Measurements from ENCODE around the gene SMAD7. TPM values are rescaled to one million over a fixed set of nuclear protein-coding genes. Genes with fewer than 3 reads are reported as not detected.

The SMAD7 gene
- total and polyA plus RNA-seq, 8 donors: 4.2 to 22.4 (median 6.8) TPM

DNA sequence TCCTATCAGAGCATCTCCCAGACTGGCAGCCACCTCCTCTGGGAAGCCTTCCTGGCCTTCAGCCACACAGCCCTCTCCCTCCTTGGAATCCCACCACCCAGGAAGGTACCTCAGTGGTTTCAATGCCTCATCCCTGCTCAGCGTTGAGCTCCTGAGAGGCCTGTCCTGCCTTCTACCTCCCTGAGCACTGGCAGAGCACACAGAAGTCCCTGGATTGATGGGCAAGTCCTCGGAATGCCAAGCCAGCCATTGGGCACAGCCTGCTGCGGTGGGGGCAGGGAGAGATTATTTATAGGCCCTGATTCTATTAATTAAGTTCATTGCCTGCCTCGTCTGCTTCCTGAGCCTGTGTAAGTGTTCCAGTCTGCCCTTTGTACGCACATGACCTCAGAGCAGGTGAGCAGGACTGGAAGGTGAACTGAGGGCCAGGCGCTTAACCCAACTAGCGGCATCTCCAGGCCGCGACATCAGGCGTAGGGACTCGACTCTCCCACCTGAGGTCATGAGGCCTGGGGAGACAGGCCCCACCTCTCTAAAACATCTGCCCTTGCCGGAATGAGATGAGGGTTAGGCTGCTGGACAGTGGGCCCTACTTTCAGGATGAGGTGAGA, 63.4 kb downstream of the SMAD7 start:
- H3K4me3 ChIP-seq: no peak overlapping the region
- no peaks in the 10 kb centered on the region for H3K4me1 ChIP-seq
- H3K27me3 ChIP-seq: no peaks in the 10 kb centered on the region
- no peaks in the 10 kb centered on the region for H3K36me3 ChIP-seq
- intact Hi-C loops (cut with DNase I): no loop called here
- TF ChIP-seq, protein P1, sequence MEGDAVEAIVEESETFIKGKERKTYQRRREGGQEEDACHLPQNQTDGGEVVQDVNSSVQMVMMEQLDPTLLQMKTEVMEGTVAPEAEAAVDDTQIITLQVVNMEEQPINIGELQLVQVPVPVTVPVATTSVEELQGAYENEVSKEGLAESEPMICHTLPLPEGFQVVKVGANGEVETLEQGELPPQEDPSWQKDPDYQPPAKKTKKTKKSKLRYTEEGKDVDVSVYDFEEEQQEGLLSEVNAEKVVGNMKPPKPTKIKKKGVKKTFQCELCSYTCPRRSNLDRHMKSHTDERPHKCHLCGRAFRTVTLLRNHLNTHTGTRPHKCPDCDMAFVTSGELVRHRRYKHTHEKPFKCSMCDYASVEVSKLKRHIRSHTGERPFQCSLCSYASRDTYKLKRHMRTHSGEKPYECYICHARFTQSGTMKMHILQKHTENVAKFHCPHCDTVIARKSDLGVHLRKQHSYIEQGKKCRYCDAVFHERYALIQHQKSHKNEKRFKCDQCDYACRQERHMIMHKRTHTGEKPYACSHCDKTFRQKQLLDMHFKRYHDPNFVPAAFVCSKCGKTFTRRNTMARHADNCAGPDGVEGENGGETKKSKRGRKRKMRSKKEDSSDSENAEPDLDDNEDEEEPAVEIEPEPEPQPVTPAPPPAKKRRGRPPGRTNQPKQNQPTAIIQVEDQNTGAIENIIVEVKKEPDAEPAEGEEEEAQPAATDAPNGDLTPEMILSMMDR (IDR thresholded peaks at IDR 0.05): no peak
- ATAC-seq (no peak), FAIRE-seq (no peak), DNase-seq (peak in 1 of 6 donors; percentile 25)
- no peak overlapping the region for H3K27ac ChIP-seq
- no peaks in the 10 kb centered on the region for H3K9me3 ChIP-seq
- 92% methylated on average over 12 of the region's 12 CpGs for WGBS, 2 donors

DNA sequence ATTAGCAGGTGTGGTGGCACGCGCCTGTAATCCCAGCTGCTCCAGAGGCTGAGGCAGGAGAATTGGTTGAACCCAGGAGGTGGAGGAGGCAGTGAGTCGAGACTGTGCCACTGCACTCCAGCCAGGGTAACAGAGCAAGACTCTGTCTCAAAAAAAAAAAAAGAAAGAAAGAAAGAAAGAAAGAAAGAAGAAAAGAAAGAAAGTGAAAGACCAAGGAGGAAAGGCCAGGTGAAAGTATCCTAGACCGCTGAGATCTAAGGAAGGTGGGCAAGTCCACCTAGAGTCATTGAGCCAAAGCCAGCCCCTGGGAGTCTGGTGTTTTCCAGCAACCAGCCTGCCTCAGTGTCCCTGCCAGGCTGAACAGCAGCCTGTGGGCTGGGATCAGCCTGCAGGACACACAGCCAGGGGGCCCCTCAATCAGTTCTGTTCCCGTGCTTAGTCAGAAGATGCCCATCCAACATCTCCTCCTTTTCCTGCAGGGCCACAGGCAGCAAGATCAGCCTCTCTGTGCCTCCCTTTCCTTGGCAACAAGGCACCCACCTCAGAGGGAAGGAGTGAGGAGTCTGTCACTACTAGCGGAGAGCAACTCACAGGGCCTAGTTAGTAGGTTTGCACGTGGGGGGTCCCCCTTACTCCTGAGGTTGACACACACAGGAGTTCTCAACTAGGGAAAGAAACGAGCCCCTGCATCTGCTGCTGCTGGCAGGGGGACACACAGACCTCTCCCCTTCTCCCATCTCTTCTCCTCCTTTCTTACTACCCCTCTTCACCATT, 64.1 kb downstream of the SMAD7 start:
- whole genome bisulfite sequencing, 2 donors: 87 to 90% methylated on average over 8 of the region's 8 CpGs
- DNase-seq: no peak
- ATAC-seq: no peak
- Histone ChIP-seq H3K4me1 (no peaks in the 10 kb centered on the region), H3K9me3 (no peaks in the 10 kb centered on the region), H3K36me3 (no peaks in the 10 kb centered on the region), H3K4me3 (no peak overlapping the region), H3K27me3 (no peaks in the 10 kb centered on the region), H3K27ac (no peak overlapping the region)
- intact Hi-C loops (cut with DNase I): no loop called here
- TF ChIP-seq, protein P1 (IDR thresholded peaks at IDR 0.05): no peak
- no peak for FAIRE-seq

DNA sequence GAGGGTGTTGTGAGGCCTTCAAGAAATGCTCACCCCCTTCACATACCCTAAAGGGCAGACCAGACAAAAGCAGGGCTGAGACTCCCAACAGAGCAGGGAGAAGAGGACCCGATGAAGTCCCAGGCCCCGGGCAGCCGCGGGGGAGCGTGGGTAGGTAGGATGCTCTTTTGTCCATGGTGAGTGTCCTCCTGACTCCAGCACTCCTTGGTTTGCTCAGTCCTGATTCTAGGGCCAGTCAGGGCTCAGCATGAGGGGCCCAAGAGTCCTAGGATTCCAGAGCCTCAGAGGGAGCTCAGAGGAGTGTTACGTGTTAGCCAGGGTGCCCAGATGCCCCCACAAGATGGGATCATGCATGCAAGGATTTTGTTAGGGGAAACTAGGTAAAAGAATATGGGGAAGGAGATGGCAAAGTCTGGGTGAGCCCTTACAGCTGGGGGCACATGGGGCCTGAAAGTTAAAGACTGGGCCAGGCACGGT, 64.8 kb downstream of the SMAD7 start:
- intact Hi-C loops (cut with DNase I): no loop called here
- Histone ChIP-seq H3K4me3 (no peak overlapping the region), H3K27ac (no peak overlapping the region), H3K36me3 (no peaks in the 10 kb centered on the region), H3K9me3 (no peaks in the 10 kb centered on the region), H3K4me1 (no peaks in the 10 kb centered on the region), H3K27me3 (no peaks in the 10 kb centered on the region)
- ATAC-seq (no peak), FAIRE-seq (no peak), DNase-seq (peak in 1 of 6 donors; percentile 26)
- TF ChIP-seq, protein P1 (IDR thresholded peaks at IDR 0.05): no peak
- 91 to 94% methylated on average over 7 of the region's 7 CpGs for WGBS, 2 donors

DNA sequence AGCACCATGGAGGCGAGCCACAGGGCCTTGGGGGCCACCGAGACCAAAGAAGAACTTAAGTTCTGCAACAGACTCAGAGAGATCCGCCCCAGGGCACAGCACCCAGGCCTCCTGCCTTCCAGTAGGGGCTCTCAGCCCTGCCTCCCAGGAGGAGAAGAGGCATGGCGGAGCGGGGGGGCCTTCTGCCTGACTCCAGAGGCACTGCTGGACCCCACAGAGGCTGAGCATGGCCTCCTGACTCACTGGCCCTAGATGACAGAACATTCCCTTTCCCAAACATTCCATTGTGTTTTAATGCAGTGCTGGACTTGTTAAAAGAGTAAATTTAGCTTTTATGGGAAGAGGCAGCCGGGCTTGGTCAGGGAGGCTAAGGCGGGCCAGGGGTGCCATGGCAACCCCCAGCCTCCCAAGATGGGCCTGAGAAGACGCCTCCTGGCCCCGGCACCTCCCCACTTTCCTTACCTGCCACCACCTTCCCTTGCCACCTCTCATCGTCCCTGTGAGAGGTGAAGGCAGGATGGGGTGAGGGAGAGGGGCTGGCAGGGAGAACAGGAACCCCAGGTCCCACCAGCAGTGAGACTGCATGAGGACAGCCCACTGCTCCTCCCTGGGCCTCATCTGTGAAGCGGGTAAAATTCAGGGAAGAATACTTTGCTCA, 65.4 kb downstream of the SMAD7 start:
- TF ChIP-seq, protein P1 (IDR thresholded peaks at IDR 0.05): no peak
- no peak for FAIRE-seq
- intact Hi-C loops (cut with DNase I): no loop called here
- Histone ChIP-seq H3K4me1 (no peaks in the 10 kb centered on the region), H3K27me3 (no peaks in the 10 kb centered on the region), H3K9me3 (no peaks in the 10 kb centered on the region), H3K27ac (no peak overlapping the region), H3K36me3 (no peaks in the 10 kb centered on the region), H3K4me3 (no peak overlapping the region)
- WGBS, 2 donors: 91% methylated on average over 11 of the region's 11 CpGs
- no peak for ATAC-seq
- peak in 1 of 6 donors; percentile 33 for DNase-seq
